HUDEP-2 (cell line): ENCODE results near the gene NOL6.
A peak's percentile ranks its signal among the peaks of the same experiment; 100 is the strongest.
"Not testable (repeated sequence)": the region's sequence is repeated elsewhere in the genome, so short reads cannot be mapped to it uniquely, and the experiment has no call there.

Source experiments
- DNase-seq, 76 experiments: peaks; one replicate each; lab custom pipeline; 2025; ENCODE audit not compliant: unreplicated experiment in 76 of 76; lab: John Stamatoyannopoulos, UW

Gene NOL6

DNA sequence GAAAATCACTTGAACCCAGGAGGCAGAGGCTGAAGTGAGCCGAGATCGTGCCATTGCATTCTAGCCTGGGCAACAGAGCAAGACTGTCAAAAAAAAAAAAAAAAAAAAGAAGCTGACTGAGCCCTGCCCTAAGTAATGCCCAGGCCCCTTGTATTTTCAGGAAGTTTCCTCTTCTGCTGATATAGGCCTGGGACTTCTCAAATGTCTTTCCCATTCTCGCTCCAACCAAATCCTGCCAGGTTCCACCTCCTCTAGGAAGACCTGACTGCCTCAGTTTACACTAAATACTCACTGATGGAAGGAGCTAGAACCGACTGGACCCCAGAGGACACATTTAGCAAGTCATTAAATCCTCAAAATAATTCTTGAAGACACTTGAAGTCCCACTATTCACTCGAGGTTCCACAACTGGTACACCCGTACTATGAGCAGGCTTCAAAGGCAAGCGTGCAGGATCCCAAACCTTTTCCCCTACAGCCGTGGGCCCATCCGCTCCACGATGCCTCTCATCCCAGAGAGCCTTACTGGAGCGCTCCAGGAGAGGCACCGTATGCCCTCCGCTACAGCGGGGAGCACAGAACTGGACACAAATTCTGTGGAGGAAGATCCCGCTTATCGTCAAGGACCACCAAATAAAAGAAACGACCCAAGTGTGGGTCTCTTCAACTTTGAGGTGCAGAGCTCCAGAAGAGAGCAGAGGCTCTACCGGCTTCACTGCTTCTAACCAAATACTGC is 676 bp downstream of the NOL6 start:
- no peak for DNase-seq

- no peak for DNase-seq
These were observed 1.4 kb downstream of the NOL6 start for GRCh38 chr9:33472171-33472880.

GRCh38 chr9:33471361-33471760 is 2.4 kb downstream of the NOL6 start:
- DNase-seq, result no peak

DNA sequence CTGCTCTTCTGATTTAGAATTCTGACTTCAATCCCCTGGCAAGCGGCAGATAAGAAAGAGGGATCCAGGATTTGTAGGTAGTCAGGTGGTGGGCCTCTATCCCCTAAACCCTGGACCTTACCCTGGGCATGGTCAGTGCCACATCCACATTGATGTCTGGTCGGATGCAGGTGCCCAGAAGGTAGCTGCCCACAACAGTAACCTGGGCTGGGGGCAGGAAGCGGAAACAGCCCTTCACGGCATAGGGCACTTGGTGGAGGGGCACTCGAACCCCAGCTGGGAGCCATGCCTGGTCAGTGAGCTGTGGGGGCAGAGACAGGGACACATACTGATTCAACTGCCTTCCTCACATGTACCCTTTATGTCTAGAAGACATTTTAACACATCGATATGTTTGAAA is 3.8 kb downstream of the NOL6 start:
- DNase-seq, result no peak

DNA sequence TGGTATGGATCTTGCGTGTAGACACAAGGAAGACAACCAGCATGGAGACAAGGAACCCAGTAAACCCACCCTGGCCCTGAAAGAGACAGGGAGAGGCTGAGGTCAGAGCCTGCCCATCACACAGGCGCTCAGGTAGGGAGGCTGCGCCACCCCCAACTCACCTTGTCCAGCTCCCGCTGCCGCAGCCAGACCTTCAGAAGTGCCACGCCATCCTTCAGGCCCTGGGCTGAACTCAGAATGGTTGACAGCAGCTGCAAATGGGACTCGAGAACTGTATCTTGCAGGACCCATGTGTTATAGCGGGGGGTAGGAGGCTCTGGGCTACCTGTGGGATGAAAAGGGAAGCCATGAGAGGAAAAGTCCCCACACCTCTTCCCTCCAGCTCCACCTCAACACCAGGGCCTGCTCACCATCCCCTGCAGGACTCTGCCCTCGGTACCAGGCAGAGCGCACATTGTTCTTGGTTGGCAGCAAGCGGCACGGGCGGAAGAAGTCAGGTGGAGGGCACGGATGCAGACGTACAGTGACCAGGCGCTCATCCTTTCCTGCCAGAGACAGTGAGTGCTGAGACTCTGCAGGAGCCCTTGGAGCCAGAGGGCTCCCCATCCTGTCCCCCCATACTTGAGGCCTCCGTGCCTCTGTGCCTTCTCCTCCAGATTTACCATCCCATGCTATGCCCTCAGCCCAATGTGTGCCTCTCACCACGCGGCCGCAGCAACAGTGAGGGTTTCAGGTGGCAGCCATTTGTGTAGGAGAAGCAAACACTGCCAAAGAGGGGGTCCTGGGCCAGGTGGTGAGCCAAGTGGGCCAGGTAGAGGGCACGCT is 4.7 kb downstream of the NOL6 start:
- DNase-seq, result no peak

- DNase-seq, result no peak
These were observed 5.5 kb downstream of the NOL6 start for GRCh38 chr9:33468215-33468730.

- DNase-seq, result no peak
These were observed 6.2 kb downstream of the NOL6 start for GRCh38 chr9:33467526-33467925.

GRCh38 chr9:33466565-33467495 is 6.9 kb downstream of the NOL6 start:
- peak in 55 of 76 experiments; percentile 4 to 64 (median 30) for DNase-seq

GRCh38 chr9:33465596-33466564 is 7.8 kb downstream of the NOL6 start:
- no peak for DNase-seq

- no peak for DNase-seq
These were observed 8.6 kb downstream of the NOL6 start for GRCh38 chr9:33465096-33465495.

DNA sequence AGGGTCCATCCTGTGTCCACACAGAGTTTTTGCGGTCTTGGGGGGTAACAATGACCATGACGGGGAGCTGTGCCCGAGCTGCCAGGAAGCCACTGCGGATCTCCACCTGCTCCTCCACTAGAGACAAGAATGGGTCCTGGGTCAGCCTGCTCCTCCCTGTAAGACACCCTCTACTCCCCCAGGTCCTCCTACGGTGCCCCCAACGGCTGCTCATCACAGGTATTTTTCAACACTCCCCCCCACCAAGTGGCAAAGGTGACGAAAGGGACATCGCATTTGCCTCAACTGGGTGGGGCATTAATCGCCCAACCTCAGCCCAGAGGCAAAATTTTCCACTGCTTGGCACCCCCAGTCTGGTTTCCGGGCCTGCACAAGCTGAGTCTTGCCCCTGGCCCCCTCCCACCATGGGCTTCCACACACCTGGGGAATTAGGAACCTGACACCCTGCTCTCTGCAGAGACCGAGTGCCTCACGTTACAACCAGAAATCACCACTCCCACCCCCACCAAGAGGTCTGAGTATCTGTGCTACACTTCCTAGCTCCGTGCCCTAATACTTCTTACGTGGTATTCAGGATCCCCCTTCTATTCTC is 9.6 kb downstream of the NOL6 start:
- DNase-seq, result no peak

GRCh38 chr9:33463151-33463550 is 10.6 kb downstream of the NOL6 start:
- DNase-seq, result no peak

DNA sequence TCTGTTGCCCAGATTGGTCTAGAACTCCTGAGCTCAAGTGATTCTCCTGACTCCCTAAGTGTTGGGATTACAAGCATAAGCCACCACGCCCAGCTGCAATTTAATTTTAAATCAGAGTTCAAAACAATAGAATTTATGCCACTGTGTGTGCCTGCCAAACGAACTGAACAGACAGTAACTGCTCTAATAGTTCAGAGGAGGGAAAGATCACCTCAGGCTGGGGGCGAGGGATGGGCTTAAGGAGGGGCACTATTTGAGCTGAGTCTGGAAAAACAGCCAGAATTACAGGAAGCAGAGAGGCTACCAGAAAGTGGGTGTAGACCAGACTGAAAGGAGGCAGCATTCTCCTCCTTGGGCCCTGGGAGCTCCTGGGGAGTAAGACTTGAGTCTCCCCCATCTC is 12.2 kb downstream of the NOL6 start:
- no peak for DNase-seq

GRCh38 chr9:33460854-33461253 is 12.9 kb downstream of the NOL6 start:
- DNase-seq, result no peak

DNA sequence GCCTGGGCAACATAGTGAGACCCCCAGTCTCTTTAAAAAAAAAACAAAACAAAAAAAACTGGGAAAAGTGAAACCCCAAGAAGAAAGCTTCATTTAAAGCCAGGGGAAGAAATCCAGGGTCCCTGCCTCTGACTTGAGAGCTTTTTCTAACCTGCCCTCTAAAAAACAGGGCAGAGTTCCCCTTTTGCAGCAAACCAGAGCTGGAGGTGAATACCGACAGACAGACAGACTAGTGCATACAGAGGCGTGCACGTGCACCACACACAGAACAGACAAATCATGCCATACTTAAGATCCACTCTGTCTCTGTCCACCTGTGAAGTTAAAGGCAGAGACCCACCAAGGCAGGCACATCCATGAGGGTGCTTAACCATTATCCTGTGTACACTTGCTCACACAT is 14.6 kb downstream of the NOL6 start:
- no peak for DNase-seq

- peak in 4 of 76 experiments; percentile 9 to 25 (median 14) for DNase-seq
These were observed 15.3 kb downstream of the NOL6 start for GRCh38 chr9:33458444-33458843.

DNA sequence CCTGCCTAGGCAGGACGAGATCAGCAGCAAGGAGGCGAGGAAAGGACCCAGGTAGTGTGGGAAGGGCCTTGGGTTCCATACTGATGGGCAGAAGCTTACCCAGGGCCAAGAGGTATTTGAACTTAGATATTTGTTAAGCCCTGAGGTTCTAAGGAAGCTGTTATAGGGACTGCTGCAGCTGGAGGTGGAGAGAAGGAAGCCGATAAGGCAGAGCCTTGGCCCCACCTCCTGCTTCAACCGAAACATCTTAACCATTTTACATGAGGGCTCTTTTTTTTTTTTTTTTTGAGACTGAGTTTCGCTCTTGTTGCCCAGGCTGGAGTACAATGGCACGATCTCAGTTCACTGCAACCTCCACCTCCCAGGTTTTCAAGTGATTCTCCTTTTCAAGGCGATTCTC is 17.8 kb downstream of the NOL6 start:
- no peak for DNase-seq

DNA sequence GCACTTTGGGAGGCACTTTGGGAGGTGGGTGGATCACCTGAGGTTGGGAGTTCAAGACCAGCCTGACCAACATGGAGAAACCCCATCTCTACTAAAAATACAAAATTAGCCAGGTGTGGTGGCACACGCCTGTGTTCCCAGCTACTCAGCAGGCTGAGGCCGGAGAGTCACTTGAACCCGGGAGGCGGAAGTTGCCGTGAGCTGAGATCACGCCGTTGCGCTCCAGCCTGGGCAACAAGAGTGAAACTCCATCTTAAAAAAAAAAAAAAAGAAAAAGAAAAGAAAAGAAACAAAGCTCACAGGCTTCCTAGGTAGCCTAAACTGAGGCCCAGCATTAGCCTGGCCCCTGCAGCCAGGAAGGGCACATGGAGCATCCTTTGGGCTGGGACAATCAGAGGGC is 18.3 kb downstream of the NOL6 start:
- DNase-seq, result not testable (repeated sequence)

DNA sequence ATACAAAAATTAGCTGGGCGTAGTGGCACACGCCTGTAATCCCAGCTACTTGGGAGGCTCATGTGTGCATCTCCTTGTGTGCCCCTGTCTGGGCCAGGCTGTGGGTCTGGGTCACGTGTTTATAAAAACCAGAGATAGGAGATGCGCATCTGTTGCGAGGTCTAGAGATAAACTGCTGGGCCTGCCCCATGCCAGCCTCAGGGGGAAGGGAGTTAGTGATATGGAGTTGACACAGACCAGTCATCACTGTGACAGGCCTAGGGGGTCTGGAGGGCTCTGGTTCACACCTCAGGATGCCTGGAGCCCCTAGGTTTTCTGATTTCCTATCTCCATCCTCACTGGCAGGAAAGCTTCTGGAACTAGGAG is 19.1 kb downstream of the NOL6 start:
- DNase-seq, result peak in 15 of 76 experiments; percentile 9 to 46 (median 23)
